VCaP (cell line): Measurements from ENCODE around the gene CERS6.
"Not testable (repeated sequence)": the region's sequence is repeated elsewhere in the genome, so short reads cannot be mapped to it uniquely, and the experiment has no call there.

Source experiments
- H3K27ac ChIP-seq: fragments of 450-650 bp; 2 replicates; pipeline ENCODE4 v1.5.1; 2017
- CTCF ChIP-seq: fragments of 450-650 bp; conservative IDR thresholded peaks from 2 replicates; pipeline ENCODE4 v1.5.1; 2017; ENCODE audit warnings: mild to moderate bottlenecking, moderate library complexity

The CERS6 gene

DNA sequence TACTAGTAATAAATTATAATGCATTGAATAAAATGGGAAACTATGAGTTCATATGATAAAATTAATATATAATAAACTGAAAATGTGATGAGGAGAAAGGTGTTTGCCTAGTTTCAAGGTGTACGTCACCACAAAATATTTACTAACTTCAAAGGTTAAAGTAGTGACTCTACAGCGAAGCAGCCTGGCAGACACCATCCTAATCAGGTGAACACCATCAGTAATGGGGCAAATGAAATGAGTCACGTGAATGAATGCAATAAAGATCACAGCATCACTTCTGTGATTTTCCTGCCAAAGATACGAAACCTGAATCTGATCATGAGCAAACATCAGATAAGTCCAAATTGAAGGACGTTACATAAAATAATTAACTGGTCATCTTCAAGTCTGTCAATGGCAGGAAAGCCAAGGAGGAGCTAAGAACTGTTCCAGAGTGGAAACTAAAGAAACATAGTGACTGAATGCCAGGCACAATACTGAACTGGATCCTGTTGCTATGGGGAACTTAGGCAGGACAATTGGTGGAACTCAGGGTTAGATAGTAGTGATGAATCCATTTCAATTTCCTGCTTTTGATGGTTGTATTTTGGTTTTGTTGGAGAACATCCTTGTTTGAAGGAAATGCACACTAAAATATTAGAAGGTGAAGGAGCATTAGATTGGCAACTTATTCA is 334.3 kb downstream of the CERS6 start:
- TF ChIP-seq CTCF: no peak
- no peak overlapping the region for H3K27ac ChIP-seq

DNA sequence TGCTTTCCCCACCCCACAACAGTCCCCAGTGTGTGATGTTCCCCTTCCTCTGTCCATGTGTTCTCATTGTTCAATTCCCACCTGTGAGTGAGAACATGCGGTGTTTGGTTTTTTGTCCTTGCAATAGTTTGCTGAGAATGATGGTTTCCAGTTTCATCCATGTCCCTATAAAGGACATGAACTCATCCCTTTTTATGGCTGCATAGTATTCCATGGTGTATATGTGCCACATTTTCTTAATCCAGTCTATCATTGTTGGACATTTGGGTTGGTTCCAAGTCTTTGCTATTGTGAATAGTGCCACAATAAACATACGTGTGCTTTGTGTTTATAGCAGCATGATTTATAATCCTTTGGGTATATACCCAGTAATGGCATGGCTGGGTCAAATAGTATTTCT is 335.1 kb downstream of the CERS6 start:
- not testable (repeated sequence) for H3K27ac ChIP-seq

DNA sequence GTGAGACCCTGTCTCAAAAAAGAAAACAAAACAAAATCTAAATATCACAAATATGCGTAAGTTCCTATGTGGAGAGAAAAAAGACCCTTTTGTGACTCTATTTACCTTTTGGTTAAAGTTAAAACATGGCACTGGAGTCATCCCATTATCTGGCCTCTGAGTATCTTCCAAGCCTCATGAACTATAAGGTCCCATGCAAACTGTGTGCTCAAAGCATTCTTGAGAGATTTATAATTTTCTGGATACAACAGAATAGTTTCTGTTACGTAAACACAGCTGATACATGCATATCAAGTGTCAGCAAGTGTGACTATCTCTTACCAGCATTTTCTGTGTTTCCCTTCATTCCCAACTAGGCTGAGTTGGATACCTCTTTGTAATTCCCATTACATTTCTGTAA is 337.5 kb downstream of the CERS6 start:
- no peak for TF ChIP-seq CTCF

GRCh38 chr2:168794968-168795367 is 338.9 kb downstream of the CERS6 start:
- no peak overlapping the region for H3K27ac ChIP-seq
- TF ChIP-seq CTCF: no peak

More for the DNA sequence above, 337.5 kb downstream of the CERS6 start:
- no peak overlapping the region for H3K27ac ChIP-seq

DNA sequence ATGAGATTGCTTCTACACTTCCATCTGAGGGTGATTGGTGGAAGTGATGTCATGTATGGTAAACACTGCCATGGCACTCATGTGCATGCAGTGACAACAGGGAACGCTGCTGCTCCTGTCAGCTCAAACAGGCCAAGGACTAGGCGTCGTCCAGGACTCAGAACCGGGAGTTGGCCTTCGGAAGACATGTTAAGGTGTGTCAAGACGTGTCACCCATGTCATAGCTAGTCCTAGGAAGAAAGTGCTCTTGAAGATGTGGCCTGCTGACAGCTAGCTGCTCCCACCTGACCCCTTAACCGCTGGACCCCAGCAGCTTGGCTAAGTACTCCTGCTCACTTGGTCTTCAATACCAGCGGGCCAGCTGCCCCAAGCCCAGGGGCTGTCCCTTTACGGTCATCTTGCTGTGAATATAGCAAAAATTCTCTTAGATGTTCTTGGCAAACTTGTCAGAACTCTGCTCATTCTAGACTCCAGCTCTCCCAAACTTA is 340.1 kb downstream of the CERS6 start:
- no peak overlapping the region for H3K27ac ChIP-seq
- TF ChIP-seq CTCF: no peak

DNA sequence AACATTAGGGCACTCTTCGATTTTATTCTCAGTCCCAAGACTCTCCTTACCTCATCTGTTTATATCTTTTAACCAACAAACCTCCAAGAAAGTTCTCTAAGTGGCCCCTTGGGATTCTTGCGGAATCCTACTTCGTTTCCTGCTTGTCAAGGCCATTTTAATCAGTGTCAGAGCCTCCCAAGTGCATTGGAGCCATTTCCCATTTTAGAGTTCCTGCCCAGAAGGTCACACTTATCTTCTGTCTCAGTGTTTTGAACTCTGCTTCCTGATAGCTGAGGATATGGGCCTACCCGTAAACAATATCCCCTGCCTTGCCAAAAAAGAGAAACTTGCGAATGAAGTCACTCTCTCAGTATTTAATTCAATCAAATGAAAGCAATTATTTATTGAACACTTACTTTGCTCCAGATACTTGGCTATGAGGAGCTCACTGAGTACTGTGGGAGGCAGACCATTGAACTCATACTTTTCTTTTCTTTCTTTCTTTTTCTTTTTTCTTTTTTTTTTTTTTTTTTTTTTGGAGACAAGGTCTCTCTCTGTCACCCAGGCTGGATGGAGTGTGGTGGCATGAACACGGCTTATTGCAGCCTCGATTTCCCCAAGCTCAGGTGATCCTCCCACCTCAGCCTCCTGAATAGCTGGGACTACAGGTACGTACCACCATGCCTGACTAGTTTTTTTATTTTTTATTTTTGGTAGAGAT is 340.7 kb downstream of the CERS6 start:
- no peak for TF ChIP-seq CTCF
- H3K27ac ChIP-seq: no peak overlapping the region; the same call in 1 of the 2 replicates

DNA sequence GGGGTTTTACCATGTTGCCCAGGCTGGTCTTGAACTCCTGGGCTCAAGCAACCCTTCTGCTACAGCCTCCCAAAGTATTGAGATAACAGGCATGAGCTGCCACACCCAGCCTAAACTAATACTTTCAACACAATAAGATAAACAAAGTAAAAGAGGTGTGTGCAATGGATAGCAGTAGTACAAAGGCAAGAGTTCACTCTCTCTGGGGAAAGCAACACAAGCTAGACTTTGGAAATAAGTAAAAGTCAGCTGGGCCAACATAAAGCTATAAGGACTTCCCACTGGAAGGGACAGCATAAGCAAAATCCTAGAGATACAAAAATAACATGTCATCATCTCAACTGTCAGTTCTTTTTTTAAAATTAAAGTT is 341.2 kb downstream of the CERS6 start:
- H3K27ac ChIP-seq: peak overlapping the region; percentile 48; the same call in 1 of the 2 replicates
- no peak for TF ChIP-seq CTCF
